Anterior cingulate cortex (tissue), 58 donors: ENCODE measurements around the gene SIAH1.
"Not testable (repeated sequence)": the region's sequence is repeated elsewhere in the genome, so short reads cannot be mapped to it uniquely, and the experiment has no call there.

ENCODE experiments used
- DNase-seq, 58 donors: peaks; one replicate each; lab custom pipeline; 2025; lab: John Stamatoyannopoulos, UW

SIAH1 gene

GRCh38 chr16:48342591-48342990 lies 42.6 kb downstream of the SIAH1 start:
- DNase-seq: no peak

DNA sequence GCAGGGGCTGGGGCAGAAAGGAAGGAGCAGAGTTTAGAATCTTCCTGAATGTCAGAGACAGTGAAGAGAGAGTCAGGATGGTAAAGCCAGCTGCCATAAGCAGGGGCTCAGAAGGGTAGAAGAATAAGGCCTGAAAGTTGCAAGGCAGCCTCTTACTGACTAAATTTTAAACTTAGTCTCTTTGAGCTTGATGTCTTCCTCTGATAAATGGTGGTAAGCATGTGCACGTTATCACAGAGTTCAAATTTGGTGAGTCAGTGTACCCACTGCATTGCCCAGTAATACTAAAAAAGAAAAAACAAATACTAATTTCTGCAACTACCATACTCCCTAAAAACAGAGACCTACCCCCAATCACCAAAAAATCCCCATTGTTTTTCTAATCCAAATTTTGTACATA lies 45.2 kb downstream of the SIAH1 start:
- DNase-seq: no peak

GRCh38 chr16:48335961-48336360 lies 49.3 kb downstream of the SIAH1 start:
- no peak for DNase-seq

DNA sequence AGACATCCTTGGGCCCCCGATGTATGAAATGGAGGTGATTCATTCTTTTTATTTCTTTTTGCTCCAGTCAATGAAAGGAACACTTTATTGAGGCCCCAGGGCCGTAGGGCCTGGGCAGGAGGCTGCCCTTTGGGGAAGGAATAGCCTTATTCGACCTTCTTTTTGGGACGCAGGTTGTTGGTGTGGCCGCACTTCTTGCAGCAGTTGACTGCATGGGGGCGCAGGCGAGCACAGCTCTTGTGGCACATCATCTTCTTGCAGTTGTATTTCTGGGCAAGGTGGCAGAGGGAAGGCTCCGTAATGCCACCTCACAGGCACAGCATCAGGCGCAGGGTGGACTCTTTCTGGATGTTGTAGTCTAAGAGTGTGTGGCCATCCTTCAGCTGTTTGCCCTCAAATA lies 50.9 kb downstream of the SIAH1 start:
- DNase-seq: no peak

DNA sequence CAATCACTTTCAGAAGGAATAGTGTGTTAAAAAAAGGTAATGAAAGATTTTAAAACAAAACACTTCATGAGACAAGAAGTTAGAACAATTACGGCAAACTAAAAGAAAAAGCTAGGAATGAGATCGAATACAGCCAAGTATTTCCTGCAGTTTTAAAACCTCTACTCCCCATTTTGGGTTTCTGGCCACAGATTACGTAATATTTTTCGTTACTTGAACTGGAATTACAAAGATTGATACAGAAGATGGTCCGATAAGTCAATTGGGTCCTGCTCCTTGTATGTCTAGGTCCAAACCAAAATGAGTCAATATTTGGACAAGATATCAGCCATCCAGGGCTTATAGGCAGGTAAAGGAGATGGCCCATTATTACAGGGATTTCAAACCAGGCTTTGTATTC lies 52.2 kb downstream of the SIAH1 start:
- DNase-seq: no peak

GRCh38 chr16:48330841-48331192 lies 54.4 kb downstream of the SIAH1 start:
- DNase-seq: peak in 3 of 58 donors; percentile 7 to 70 (median 47)

GRCh38 chr16:48330189-48330840 lies 54.9 kb downstream of the SIAH1 start:
- no peak for DNase-seq

DNA sequence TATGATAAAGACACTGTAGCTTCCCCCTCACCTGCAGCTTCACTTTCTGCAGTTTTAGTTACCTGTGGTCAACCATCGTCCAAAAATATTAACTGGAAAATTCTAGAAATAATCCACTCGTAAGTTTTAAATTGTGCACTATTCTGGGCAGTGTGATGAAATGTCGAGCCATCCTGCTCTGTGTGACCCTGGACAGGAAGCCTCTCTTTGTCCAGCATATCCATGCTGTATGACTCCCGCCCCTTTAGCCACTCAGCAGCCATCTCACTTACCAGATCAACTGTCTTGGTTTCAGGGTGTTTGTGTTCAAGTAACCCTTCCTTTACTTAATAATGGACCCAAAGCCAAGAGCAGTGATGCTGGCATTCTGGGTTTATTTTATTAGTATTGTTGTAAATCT lies 56.1 kb downstream of the SIAH1 start:
- no peak for DNase-seq

- no peak for DNase-seq
These were observed 58.3 kb downstream of the SIAH1 start for GRCh38 chr16:48326915-48327314.

GRCh38 chr16:48323783-48324775 lies 61.1 kb downstream of the SIAH1 start:
- no peak for DNase-seq

DNA sequence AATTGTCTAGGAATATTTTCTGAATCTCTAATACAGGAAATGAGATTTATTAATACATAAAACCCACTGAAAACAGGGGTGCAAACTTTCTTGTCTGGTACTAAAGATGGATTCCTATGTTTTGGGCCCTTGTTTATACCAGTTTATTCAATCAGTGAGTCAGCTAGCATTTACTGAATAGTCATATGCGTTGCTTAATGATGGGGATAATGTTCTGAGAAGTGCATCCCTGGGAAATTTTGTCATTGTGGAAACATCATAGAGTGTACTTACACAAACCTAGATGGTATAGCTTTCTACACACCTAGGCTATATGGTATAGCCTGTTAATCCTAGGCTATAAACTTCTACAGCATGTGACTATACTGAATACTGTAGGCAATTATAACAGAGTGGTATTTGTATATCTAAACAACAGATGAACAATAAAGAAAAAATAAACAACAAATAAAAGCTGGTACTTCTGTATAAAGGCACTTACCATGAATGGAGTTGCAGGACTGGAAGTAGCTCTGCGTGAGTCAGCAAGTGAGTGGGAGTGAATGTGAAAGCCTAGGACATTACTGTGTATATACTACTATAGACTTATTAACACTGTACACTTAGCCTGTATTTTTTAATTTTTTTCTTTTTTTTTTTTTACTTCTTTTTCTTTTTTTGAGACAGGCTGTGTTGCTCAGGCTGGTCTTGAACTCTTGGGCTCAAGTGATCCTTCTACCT lies 63.7 kb downstream of the SIAH1 start:
- peak in 9 of 58 donors; percentile 2 to 38 (median 16) for DNase-seq

DNA sequence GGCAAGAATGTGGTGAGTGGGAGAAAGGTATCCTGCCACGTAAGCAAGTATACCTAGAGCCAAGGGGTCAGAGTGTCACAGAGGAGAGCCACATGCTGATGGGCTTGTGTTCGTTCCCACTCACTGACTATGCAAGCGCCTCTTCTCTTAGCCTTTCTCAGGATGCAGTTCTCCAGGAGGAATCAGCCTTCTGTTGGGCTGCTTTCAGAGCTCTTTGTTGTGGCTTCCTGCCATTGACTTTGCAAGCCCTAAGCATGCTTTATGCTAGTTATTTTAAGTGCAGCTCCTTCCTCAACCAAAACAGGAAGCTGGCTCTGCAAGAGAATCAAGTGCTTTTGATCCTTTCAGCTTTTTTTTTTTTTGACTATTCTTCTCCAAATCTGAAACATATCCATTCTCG lies 66.6 kb downstream of the SIAH1 start:
- peak in 34 of 58 donors; percentile 7 to 73 (median 22) for DNase-seq

GRCh38 chr16:48317614-48318315 lies 67.4 kb downstream of the SIAH1 start:
- no peak for DNase-seq

GRCh38 chr16:48317026-48317425 lies 68.2 kb downstream of the SIAH1 start:
- DNase-seq: no peak

GRCh38 chr16:48313905-48314304 lies 71.3 kb downstream of the SIAH1 start:
- DNase-seq: not testable (repeated sequence)

DNA sequence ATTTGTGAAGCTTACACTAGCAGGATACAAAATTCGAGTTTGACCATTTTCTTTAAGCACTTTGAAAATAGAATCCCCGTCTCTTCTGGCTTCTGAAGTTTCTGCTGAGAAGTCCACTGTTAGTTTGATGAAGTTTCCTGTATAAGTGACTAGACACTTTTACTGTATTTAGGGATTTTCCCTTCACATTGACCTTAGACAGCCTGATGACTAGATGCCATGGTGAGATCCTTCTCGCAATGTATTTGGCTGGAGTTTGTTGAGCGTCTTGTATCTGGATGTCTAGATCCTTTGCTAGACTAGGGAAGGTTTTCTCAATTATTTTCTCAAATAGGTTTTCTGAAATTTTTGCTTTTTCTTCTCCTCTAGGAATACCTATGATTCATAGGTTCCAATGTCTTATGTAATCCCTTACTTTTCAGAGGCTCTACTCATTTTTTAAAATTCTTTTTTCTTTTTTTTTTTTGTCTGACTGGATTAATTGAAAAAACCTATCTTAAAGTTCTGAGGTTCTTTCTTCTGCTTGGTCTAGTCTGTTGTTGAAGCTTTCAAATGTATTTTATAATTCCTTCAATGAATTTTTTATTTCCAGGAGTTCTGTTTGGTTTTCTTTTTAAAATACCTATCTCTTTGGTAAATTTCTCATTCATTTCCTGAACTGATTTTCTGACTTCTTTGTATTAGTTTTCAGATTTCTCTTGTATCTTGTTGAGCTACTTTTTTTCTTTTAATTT lies 74.1 kb downstream of the SIAH1 start:
- DNase-seq: no peak
